Loucy (cell line): ENCODE data around the gene RITA1.

Source experiments
- H2AFZ ChIP-seq: fragments of 200-600 bp; sonication (generic); 2 replicates; pipeline ENCODE4 v1.6.0; 2016; ENCODE audit warnings: antibody characterized with exemption, mild to moderate bottlenecking, low read length, moderate library complexity
- H3F3A ChIP-seq: fragments of 200-600 bp; 2 replicates; pipeline ENCODE4 v1.6.0; 2016; ENCODE audit warnings: antibody characterized with exemption, low read depth, mild to moderate bottlenecking
- H3K27me3 ChIP-seq: fragments of 200-600 bp; sonication (generic); 2 replicates; pipeline ENCODE4 v1.6.1; 2014; ENCODE audit warnings: low read length, mild to moderate bottlenecking; ENCODE audit not compliant: insufficient read depth, poor library complexity, severe bottlenecking
- H3K36me3 ChIP-seq: fragments of 200-600 bp; sonication (generic); 2 replicates; pipeline ENCODE4 v1.6.1; 2016; ENCODE audit warnings: low read length; ENCODE audit not compliant: insufficient read depth
- H3K4me1 ChIP-seq: fragments of 200-600 bp; sonication (generic); 2 replicates; pipeline ENCODE4 v1.5.1; 2014; ENCODE audit warnings: low read length, mild to moderate bottlenecking; ENCODE audit not compliant: insufficient read depth, poor library complexity, severe bottlenecking
- H3K4me2 ChIP-seq: fragments of 200-600 bp; sonication (generic); 2 replicates; pipeline ENCODE4 v1.6.0; 2014; ENCODE audit warnings: antibody characterized with exemption, low read length, low read depth, mild to moderate bottlenecking; ENCODE audit not compliant: poor library complexity, severe bottlenecking
- H3K4me3 ChIP-seq: fragments of 200-600 bp; sonication (generic); 2 replicates; pipeline ENCODE4 v1.5.1; 2014; ENCODE audit warnings: low read length, mild to moderate bottlenecking, mixed read lengths; ENCODE audit not compliant: poor library complexity, severe bottlenecking
- H3K79me2 ChIP-seq: fragments of 200-600 bp; sonication (generic); 2 replicates; pipeline ENCODE4 v1.6.1; 2014; ENCODE audit warnings: low read length; ENCODE audit not compliant: insufficient read depth
- H3K9ac ChIP-seq: fragments of 200-600 bp; sonication (generic); 2 replicates; pipeline ENCODE4 v1.6.0; 2014; ENCODE audit warnings: mild to moderate bottlenecking, low read depth, low read length, moderate library complexity; ENCODE audit not compliant: poor library complexity, severe bottlenecking
- H3K9me2 ChIP-seq: fragments of 200-600 bp; sonication (generic); replicated peaks from 2 replicates; pipeline ENCODE4 v1.6.1; 2016; ENCODE audit warnings: low read depth, low read length, mixed read lengths
- H3K9me3 ChIP-seq: fragments of 200-600 bp; sonication (generic); 2 replicates; pipeline ENCODE4 v1.6.1; 2014; ENCODE audit warnings: mild to moderate bottlenecking, antibody characterized with exemption, low read length, low read depth; ENCODE audit not compliant: insufficient read depth
- H4K20me1 ChIP-seq: fragments of 200-600 bp; sonication (generic); 2 replicates; pipeline ENCODE4 v1.6.0; 2014; ENCODE audit warnings: antibody characterized with exemption, low read length, mild to moderate bottlenecking; ENCODE audit not compliant: insufficient read depth, poor library complexity, severe bottlenecking
- CTCF ChIP-seq: fragments of 200-600 bp; sonication (generic); conservative IDR thresholded peaks from 2 replicates; pipeline ENCODE4 v1.5.1; 2014; ENCODE audit warnings: mild to moderate bottlenecking, antibody characterized with exemption, low read length
- EZH2phosphoT487 ChIP-seq: fragments of 200-600 bp; IDR thresholded peaks from 2 replicates; pipeline ENCODE4 v1.6.1; 2018; ENCODE audit warnings: antibody characterized with exemption, mild to moderate bottlenecking, moderate library complexity, borderline replicate concordance

The RITA1 gene

GRCh38 chr12:113159937-113160336, 25.6 kb upstream of the RITA1 start:
- no peaks in the 10 kb centered on the region for H3K27me3 ChIP-seq
- H3F3A ChIP-seq, result no peaks in the 10 kb centered on the region
- peaks cover 61% of the 10 kb centered on the region; the same call in 1 of the 2 replicates for H3K36me3 ChIP-seq
- H3K4me1 ChIP-seq, result no peaks in the 10 kb centered on the region
- no peak for TF ChIP-seq CTCF
- TF ChIP-seq EZH2phosphoT487, result no peak
- H3K9ac ChIP-seq, result no peak overlapping the region
- H3K79me2 ChIP-seq, result no peaks in the 10 kb centered on the region
- no peaks in the 10 kb centered on the region for H3K9me2 ChIP-seq
- no peaks in the 10 kb centered on the region for H4K20me1 ChIP-seq
- no peak overlapping the region for H3K4me3 ChIP-seq
- no peaks in the 10 kb centered on the region for H3K9me3 ChIP-seq
- H2AFZ ChIP-seq, result no peak overlapping the region
- no peak overlapping the region for H3K4me2 ChIP-seq

GRCh38 chr12:113161415-113162016, 24.0 kb upstream of the RITA1 start:
- TF ChIP-seq EZH2phosphoT487 (no peak), CTCF (no peak)
- Histone ChIP-seq H3K4me2 (no peak overlapping the region), H3K9ac (no peak overlapping the region), H4K20me1 (no peaks in the 10 kb centered on the region), H3K79me2 (no peaks in the 10 kb centered on the region), H3K4me1 (no peaks in the 10 kb centered on the region), H3K4me3 (no peak overlapping the region), H3F3A (no peaks in the 10 kb centered on the region), H3K9me2 (no peaks in the 10 kb centered on the region), H3K36me3 (peaks cover 77% of the 10 kb centered on the region; the same call in 1 of the 2 replicates), H3K9me3 (no peaks in the 10 kb centered on the region), H3K27me3 (no peaks in the 10 kb centered on the region), H2AFZ (no peak overlapping the region)

DNA sequence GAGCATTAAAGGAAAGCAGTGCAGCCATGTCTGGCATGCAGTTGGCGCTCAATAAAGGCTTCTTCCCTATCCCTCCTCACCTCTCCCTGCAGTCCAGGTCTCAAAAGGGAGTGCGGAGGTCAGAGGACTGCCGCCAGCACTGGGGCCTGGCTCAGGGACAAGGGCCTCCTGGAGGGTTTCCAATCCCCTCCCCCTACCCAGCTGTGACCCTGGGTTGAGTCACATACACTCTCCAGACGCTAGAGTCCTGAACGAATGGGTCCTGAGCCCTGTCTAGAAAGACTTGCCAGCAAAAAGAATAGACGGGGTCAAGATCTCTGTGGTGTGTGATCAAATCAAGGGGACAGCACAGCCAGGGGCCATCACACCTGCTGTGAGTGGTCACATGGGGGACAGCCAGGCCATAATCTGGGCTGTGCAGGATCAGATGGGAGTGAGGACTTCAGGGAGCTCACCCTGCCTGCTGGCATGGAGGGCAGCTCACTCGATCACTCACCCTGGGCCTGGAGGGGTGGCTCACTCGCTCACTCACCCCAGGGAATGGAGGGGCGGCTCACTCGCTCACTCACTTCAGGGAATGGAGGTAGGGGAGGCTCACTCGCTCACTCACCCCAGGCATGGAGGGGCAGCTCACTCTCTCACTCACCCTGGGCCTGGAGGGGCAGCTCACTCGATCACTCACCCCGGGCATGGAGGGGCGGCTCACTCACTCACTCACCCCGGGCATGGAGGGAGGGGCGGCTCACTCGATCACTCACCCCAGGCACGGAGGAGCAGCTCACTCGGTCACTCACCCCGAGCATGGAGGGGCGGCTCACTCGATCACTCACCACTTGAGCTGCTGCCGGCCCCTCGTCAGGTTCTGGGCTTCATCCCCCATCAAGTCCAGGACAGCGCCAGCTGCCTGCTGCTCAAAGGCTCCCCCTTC, 23.2 kb upstream of the RITA1 start:
- peaks cover 85% of the 10 kb centered on the region; the same call in 1 of the 2 replicates for H3K36me3 ChIP-seq
- H4K20me1 ChIP-seq, result no peaks in the 10 kb centered on the region
- no peak overlapping the region for H2AFZ ChIP-seq
- H3K9me2 ChIP-seq, result no peaks in the 10 kb centered on the region
- no peaks in the 10 kb centered on the region for H3K4me1 ChIP-seq
- no peak for TF ChIP-seq CTCF
- TF ChIP-seq EZH2phosphoT487, result no peak
- no peak overlapping the region for H3K4me2 ChIP-seq
- no peaks in the 10 kb centered on the region for H3F3A ChIP-seq
- no peak overlapping the region for H3K9ac ChIP-seq
- H3K4me3 ChIP-seq, result no peak overlapping the region
- H3K9me3 ChIP-seq, result no peaks in the 10 kb centered on the region
- no peaks in the 10 kb centered on the region for H3K27me3 ChIP-seq
- no peaks in the 10 kb centered on the region for H3K79me2 ChIP-seq
